Measurements from ENCODE around the gene SPTBN1. TPM values are rescaled to one million over a fixed set of nuclear protein-coding genes. Genes with fewer than 3 reads are reported as not detected.

Gene SPTBN1
- total and polyA plus RNA-seq, 2 of the 13 experiments (the other 11 are each of a cell fraction or from before 2014, with no cell fraction given) = 123 to 299 TPM

GRCh38 chr2:54577944-54578647 is 122.0 kb downstream of the SPTBN1 start (continued):
- no peak for TF ChIP-seq ZNF280B (CRISPR knock-in tag; IDR thresholded peaks at IDR 0.05; ENCODE audit: borderline replicate concordance)
- no peak for TF ChIP-seq ZNF629 (CRISPR knock-in tag; conservative IDR thresholded peaks at IDR 0.05)
- TF ChIP-seq MXI1 (IDR thresholded peaks at IDR 0.05; ENCODE audit: borderline replicate concordance, low read depth, low read length) = no peak
- no peak for TF ChIP-seq ZFP36L1 (CRISPR knock-in tag; IDR thresholded peaks at IDR 0.05)
- TF ChIP-seq MIXL1 (CRISPR knock-in tag; IDR thresholded peaks at IDR 0.05) = 0 out of 2 replicates have a peak, but pooled peaks have one; percentile 16
- peak; percentile 74 for TF ChIP-seq HNF4A (CRISPR knock-in tag; IDR thresholded peaks at IDR 0.05)
- no peak for TF ChIP-seq SP2 (CRISPR knock-in tag; IDR thresholded peaks at IDR 0.05)
- TF ChIP-seq SNAPC2 (CRISPR knock-in tag; IDR thresholded peaks at IDR 0.05) = no peak
- TF ChIP-seq SMYD3 (CRISPR knock-in tag; IDR thresholded peaks at IDR 0.05) = no peak
- no peak for TF ChIP-seq SRSF9 (IDR thresholded peaks at IDR 0.05; ENCODE audit: borderline replicate concordance, insufficient read depth, low read depth, low read length, poor library complexity, severe bottlenecking)
- no peak for TF ChIP-seq RFXANK (CRISPR knock-in tag; IDR thresholded peaks at IDR 0.05)
- no peak for TF ChIP-seq ZSCAN25 (CRISPR knock-in tag; IDR thresholded peaks at IDR 0.05)
- no peak for TF ChIP-seq ATF7-NPFF (CRISPR knock-in tag; IDR thresholded peaks at IDR 0.05; ENCODE audit: low read depth)
- TF ChIP-seq SP140L (CRISPR knock-in tag; IDR thresholded peaks at IDR 0.05; ENCODE audit: borderline replicate concordance) = no peak
- TF ChIP-seq MED8 (CRISPR knock-in tag; IDR thresholded peaks at IDR 0.05; ENCODE audit: insufficient replicate concordance) = no peak
- no peak for TF ChIP-seq THAP7 (CRISPR knock-in tag; IDR thresholded peaks at IDR 0.05)
- TF ChIP-seq JUND (CRISPR knock-in tag; IDR thresholded peaks at IDR 0.05) = no peak
- peak; percentile 53; the same call in 1 of the 2 replicates for TF ChIP-seq ARID5B (CRISPR knock-in tag; IDR thresholded peaks at IDR 0.05)
- TF ChIP-seq NCOR1 (IDR thresholded peaks at IDR 0.05; ENCODE audit: borderline replicate concordance, low read length) = no peak
- TF ChIP-seq MNT (IDR thresholded peaks at IDR 0.05) = no peak
- no peak for TF ChIP-seq HINFP (CRISPR knock-in tag; IDR thresholded peaks at IDR 0.05; ENCODE audit: low read depth)
